ENCODE data around the gene KHSRP. TPM values are rescaled to one million over a fixed set of nuclear protein-coding genes. Genes with fewer than 3 reads are reported as not detected.
A peak's percentile ranks its signal among the peaks of the same experiment; 100 is the strongest.

The KHSRP gene
- total RNA-seq, 2 donors from 2014 or later, result 54.0 to 83.4 TPM

DNA sequence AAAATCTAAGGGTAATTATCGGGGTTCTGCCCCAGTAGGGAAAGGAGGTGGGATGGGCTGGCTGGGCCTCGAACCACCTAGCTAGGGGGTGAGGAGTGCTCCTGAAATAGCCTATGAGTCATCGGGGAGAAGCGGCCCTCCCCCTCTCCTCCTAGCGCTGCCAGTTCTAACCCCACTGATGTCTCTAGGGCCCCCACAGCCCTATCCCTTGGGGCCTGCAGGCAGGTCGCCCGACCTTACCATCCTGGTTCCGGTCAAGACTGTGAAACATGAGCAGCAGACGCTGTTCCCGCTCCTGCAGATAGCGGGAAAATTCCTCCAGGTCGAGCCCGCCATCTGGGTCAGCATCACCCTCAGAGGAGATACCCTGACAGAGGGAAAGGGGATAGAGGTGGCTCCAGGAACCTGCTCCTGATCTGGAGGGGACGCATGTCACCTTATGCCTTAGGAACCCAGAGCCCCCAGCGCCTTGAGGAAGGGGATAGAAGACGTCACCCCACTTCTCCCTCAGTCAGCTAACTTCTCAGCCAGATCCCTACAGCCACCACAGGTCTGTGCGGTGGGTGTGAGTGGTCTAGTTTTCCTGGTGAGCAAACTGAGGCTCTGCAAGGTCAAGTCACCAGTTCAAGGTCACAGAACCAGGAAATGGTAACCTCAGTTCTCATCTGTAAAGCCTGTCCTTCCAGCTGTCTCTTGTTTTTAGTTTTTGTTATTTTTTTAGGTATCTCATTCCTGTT, 33.5 kb upstream of the KHSRP start:
- DNase-seq, result no peak
- Histone ChIP-seq H3K36me3 (replicated peaks in 1 of 2; ENCODE audit: insufficient read depth in 1 of 2, low read depth in 2 of 2) (peaks cover 0 to 7% of the 10 kb centered on the region in 2 donors), H3K27ac (peak overlapping the region in 3 of 4 donors; percentile 92 to 98 (median 95)), H3K27me3 (no peaks in the 10 kb centered on the region), H3K4me1 (peaks cover 12% of the 10 kb centered on the region), H3K9me3 (no peaks in the 10 kb centered on the region), H3K4me3 (no peak overlapping the region)
- 89 to 91% methylated on average over 17 of the region's 17 CpGs for WGBS, 2 donors
- TF ChIP-seq CTCF (IDR thresholded peaks at IDR 0.05) (no peak), POLR2A (IDR thresholded peaks at IDR 0.05) (no peak)
- intact Hi-C loops (cut with DNase I), result no loop called here
- ATAC-seq, result no peak

GRCh38 chr19:6455924-6456323, 31.3 kb upstream of the KHSRP start:
- Histone ChIP-seq H3K27ac (no peak overlapping the region), H3K4me1 (peaks cover 12% of the 10 kb centered on the region), H3K36me3 (replicated peaks in 1 of 2; ENCODE audit: insufficient read depth in 1 of 2, low read depth in 2 of 2) (peaks cover 0 to 7% of the 10 kb centered on the region in 2 donors), H3K4me3 (no peak overlapping the region), H3K9me3 (no peaks in the 10 kb centered on the region), H3K27me3 (no peaks in the 10 kb centered on the region)
- ATAC-seq, result no peak
- intact Hi-C loops (cut with DNase I), result no loop called here
- no peak for DNase-seq
- WGBS, 2 donors, result 95 to 98% methylated on average over 14 to 15 of the region's 15 CpGs
- TF ChIP-seq CTCF (IDR thresholded peaks at IDR 0.05), result no peak
- no peak for TF ChIP-seq POLR2A (IDR thresholded peaks at IDR 0.05)

DNA sequence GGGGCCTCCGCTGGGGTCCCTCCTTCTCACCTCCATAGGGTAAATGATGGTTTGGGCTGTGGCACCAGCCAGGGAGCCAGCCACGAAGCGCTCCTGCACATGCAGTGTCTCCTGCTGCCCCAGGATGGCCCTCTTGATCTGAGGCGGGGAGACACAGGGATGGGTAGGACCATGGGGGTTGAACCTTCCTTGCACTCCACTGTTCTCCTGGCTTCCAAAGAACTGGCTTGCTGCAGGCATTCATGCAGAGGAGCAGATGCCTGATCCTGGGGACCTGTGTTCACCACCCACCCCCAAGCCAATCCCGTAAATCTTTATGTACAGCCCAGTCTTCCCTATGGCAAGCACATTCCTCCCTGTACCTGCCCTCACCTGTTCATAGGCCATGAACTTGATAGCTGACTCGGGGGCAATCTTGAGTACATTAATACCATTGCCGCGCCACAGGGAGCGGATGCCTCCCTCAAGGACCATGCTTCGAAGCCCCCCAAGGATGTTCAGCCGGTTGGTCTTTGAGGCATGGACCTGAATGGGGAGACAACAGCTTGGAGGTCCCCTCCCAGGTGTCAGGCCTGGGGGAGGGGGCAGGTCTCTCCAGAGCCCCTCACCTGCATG, 29.4 kb upstream of the KHSRP start:
- no peaks in the 10 kb centered on the region for H3K9me3 ChIP-seq
- H3K4me3 ChIP-seq, result no peak overlapping the region
- DNase-seq, result no peak
- intact Hi-C loops (cut with DNase I), result no loop called here
- H3K27me3 ChIP-seq, result no peaks in the 10 kb centered on the region
- H3K36me3 ChIP-seq (replicated peaks in 1 of 2; ENCODE audit: insufficient read depth in 1 of 2, low read depth in 2 of 2), result peaks cover 0 to 7% of the 10 kb centered on the region in 2 donors
- TF ChIP-seq POLR2A (IDR thresholded peaks at IDR 0.05), result no peak
- TF ChIP-seq CTCF (IDR thresholded peaks at IDR 0.05), result no peak
- no peak for ATAC-seq
- peaks cover 10% of the 10 kb centered on the region for H3K4me1 ChIP-seq
- H3K27ac ChIP-seq, result no peak overlapping the region
- WGBS, 2 donors, result 98 to 100% methylated on average over 6 to 11 of the region's 11 CpGs

GRCh38 chr19:6452899-6453298, 28.3 kb upstream of the KHSRP start:
- WGBS, 2 donors, result 92 to 98% methylated on average over 2 of the region's 2 CpGs

More at GRCh38 chr19:6452899-6453298, 28.3 kb upstream of the KHSRP start:
- intact Hi-C loops (cut with DNase I), result no loop called here
- Histone ChIP-seq H3K27me3 (no peaks in the 10 kb centered on the region), H3K4me1 (no peaks in the 10 kb centered on the region), H3K27ac (no peak overlapping the region), H3K9me3 (no peaks in the 10 kb centered on the region), H3K4me3 (no peak overlapping the region), H3K36me3 (replicated peaks in 1 of 2; ENCODE audit: insufficient read depth in 1 of 2, low read depth in 2 of 2) (peaks cover 0 to 7% of the 10 kb centered on the region in 2 donors)
- no peak for DNase-seq
- no peak for TF ChIP-seq CTCF (IDR thresholded peaks at IDR 0.05)
- TF ChIP-seq POLR2A (IDR thresholded peaks at IDR 0.05), result no peak
- ATAC-seq, result no peak
